GM18508 (cell line): ENCODE results near the gene JAKMIP2.

Source experiments
- ATAC-seq: cut with Tn5 transposase; IDR thresholded peaks from one replicate; pipeline ENCODE4 v1.9.1; 2021; ENCODE audit warnings: moderate number of reproducible peaks; ENCODE audit not compliant: insufficient read depth, unreplicated experiment

Gene JAKMIP2

GRCh38 chr5:147711019-147711418 lies 71.5 kb downstream of the JAKMIP2 start:
- ATAC-seq = no peak

GRCh38 chr5:147708708-147709107 lies 73.8 kb downstream of the JAKMIP2 start:
- no peak for ATAC-seq

GRCh38 chr5:147704544-147704943 lies 78.0 kb downstream of the JAKMIP2 start:
- ATAC-seq = no peak

- ATAC-seq = no peak
Measured at GRCh38 chr5:147701468-147701867, 81.1 kb downstream of the JAKMIP2 start.

DNA sequence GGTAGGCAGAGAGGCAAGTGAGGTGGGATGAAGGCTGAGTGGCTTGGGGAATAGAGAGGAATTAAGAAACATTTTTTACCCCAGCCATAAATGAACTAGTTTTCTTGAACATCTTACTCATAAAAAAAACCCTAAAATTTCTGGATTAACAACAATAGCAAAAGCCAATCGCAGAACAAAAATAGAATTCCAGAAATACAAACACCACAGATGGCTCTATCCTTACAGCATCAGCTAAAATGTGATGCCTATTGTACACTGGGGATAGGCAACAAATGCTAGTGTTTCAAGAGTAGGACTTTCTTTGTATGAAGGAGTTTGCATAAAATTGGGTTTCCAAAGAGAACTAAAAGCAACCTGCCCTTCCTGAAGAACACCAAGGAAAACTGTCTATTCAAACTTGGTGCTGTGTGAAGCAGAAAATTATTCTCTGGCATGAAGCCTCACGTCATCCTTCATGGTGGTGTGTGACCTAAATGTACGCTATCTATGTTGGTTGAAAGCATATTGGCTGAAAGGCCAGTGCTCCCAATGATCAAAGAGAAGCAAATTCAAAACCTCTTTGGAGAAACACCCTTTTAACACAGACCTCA lies 82.9 kb downstream of the JAKMIP2 start:
- no peak for ATAC-seq

DNA sequence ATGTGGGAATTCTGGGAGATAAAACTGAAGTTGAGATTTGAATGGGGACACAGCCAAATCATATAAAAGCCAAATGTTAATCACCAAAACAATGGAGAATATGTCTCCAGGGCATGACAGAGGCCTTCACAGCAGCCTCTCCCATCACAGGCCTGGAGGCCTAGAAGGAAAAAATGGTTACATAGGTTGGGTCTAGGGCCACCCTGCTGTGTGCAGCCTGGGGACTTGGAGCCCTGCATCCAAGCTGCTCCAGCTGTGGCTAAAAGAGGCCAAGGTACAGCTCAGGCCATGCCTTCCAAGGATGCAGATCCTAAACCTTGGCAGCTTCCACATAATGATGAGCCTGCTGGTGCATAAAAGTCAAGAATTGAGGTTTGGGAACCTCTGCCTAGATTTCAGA lies 85.1 kb downstream of the JAKMIP2 start:
- ATAC-seq = no peak

- ATAC-seq = no peak
Measured at GRCh38 chr5:147694772-147695171, 87.8 kb downstream of the JAKMIP2 start.

- no peak for ATAC-seq
Measured at GRCh38 chr5:147693233-147693632, 89.3 kb downstream of the JAKMIP2 start.

DNA sequence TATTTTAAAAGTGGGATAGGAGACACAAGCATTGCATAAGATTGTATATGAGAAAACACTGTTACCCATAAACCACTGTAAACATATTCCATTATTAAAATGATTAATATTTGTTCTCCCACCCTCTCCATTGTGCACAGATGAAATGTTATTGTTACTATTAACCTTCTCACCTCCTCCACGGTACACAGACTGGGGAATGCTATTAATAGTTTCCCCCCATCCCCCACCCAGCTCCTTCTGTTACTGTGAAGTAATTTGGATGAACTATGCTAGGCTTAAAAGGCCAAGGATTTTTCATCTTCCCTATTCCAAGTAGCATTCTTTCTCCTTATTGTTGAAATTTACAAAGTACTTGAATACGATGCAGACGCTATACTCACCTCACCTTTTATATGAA lies 91.4 kb downstream of the JAKMIP2 start:
- ATAC-seq = no peak

DNA sequence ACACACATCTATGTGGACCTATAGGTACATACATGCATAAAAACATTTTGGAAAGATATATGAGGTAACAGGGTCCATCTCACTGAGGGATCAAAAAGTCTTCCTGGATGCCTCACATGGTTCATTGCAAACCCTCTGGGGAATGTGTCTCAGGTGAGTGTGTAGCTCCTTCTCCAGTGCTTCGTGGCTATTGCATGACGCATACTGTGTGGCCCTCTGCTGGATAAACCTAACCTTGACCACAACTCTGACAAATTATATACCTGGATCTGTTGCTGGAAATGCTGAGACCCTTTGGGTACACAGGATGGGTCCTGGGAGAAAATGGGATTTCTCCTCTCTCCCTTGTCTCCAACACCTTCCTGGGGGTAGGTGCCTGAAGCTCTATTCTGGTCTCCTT lies 91.9 kb downstream of the JAKMIP2 start:
- ATAC-seq = no peak

- no peak for ATAC-seq
Measured at GRCh38 chr5:147689426-147689825, 93.1 kb downstream of the JAKMIP2 start.

DNA sequence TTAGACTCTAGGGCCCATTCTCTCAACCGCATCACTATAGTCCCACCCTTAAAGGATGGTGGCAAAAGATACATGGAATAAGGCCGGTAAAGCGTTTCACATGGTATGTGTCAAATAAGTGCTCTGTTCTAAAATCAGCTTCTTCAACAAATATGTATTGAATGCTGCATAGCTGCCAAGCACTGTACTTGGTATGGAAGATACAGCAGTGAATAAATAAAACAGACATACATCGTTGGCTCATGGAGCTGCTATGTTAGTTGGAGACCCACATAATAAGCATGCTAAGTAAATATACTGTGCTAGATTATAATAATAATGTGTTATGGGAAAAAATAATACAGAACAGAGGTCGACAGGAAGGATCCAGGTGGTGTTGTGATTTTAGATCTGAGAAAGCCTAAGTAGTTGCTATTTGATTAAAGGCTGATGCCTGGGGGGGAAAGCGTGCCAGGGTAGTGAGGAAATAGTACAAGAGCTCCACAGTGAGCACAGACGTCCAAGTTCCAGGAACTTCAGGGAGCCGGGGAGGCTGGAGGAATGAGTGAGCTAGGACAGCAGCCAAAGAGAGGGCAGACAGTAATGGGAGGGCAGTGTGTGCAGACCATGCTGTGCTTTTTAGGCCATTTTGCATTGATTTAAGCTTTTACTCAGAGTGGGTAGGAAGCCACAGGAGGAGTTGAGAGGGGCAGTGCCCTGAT lies 93.7 kb downstream of the JAKMIP2 start:
- ATAC-seq = no peak

DNA sequence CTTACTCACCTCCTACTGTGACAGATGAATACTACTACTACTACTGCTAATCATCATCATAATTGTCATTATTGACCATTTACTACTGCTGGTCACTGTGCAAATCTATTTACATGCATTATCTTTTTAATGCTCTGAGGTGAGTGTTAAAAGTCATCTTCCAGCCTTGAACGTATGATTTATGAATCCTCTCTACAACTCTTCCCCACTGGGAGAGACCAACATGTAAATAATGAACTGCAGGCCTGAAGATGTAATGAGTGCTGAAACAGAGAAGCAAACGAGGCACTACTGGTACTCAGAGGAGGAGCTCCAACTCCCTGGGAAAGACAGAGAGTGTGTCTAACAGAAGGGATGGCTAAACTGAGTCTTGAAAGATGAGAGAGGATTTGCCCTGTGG lies 95.4 kb downstream of the JAKMIP2 start:
- no peak for ATAC-seq

- no peak for ATAC-seq
Measured at GRCh38 chr5:147686421-147686820, 96.1 kb downstream of the JAKMIP2 start.

GRCh38 chr5:147685993-147686392 lies 96.5 kb downstream of the JAKMIP2 start:
- ATAC-seq = no peak

GRCh38 chr5:147675168-147675567 lies 107.4 kb downstream of the JAKMIP2 start:
- ATAC-seq = no peak

GRCh38 chr5:147674411-147674810 lies 108.1 kb downstream of the JAKMIP2 start:
- no peak for ATAC-seq

GRCh38 chr5:147673791-147674190 lies 108.7 kb downstream of the JAKMIP2 start:
- ATAC-seq = no peak

DNA sequence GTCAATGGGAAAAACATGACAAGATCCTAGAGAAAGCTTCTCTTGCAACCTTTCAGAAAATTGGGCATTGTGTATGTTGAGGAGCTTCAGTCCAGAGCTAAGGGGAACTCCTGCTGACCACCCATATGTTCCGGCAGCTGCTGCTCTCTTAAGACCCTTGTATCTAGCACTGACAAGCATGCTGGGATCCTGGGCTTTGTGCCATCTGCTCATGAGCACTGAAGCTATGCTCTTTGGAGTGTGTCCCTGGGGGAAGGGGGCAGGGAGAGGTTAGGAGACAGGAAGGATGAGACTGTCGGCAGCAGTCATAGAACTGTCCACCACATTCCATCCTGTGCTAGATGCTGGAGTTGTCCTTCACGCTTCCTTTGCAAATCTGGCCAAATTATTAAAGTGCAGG lies 109.3 kb downstream of the JAKMIP2 start:
- no peak for ATAC-seq

DNA sequence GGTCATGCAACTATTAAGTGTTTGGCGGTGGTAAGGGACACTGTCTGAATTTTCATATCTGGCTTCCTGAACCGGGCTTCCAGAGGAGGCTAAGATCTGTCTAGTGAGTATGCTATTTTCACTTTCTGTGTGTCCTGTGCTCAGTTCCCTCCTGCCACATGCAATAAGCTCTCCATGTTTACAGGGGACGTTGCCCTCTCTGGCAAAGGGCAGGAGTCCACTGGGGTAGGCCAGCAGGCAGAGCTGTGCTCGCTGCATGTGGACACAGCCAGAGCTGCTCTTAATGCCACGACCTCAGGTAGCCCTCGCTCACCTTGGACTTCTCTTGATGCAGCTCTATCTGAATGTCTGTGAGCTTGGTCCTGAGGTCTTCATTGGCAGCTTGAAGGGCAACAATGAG lies 111.2 kb downstream of the JAKMIP2 start:
- ATAC-seq = no peak

- no peak for ATAC-seq
Measured at GRCh38 chr5:147670815-147671214, 111.7 kb downstream of the JAKMIP2 start.

- ATAC-seq = no peak
Measured at GRCh38 chr5:147669169-147669869, 113.2 kb downstream of the JAKMIP2 start.
